Hematopoietic multipotent progenitor cell treated with erythropoietin and hydrocortisone succinate and interleukin-3 and kit ligand, for 17 days (in vitro differentiated cells): Measurements from ENCODE around the gene FBXL19.

Experiments
- DNase-seq: peaks from one replicate; pipeline ENCODE4 v3.0.0-alpha.2; 2015; ENCODE audit warnings: low spot score

The FBXL19 gene

DNA sequence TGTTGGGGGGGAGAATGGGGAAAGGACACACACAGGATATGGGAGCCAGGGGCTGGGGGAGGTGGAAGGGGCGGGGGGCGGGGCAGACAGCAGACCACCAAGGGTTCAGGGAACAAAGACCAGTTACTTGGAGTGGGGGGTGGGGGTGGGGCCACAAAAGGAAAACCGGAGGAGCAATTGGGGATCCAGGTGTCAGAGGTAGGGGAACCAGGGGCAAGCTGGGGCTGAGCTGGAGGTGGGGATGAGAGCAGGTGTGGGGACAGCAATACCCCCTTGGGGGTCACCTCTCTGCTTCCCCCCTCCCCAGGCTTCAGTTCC is 24.1 kb downstream of the FBXL19 start:
- no peak for DNase-seq

DNA sequence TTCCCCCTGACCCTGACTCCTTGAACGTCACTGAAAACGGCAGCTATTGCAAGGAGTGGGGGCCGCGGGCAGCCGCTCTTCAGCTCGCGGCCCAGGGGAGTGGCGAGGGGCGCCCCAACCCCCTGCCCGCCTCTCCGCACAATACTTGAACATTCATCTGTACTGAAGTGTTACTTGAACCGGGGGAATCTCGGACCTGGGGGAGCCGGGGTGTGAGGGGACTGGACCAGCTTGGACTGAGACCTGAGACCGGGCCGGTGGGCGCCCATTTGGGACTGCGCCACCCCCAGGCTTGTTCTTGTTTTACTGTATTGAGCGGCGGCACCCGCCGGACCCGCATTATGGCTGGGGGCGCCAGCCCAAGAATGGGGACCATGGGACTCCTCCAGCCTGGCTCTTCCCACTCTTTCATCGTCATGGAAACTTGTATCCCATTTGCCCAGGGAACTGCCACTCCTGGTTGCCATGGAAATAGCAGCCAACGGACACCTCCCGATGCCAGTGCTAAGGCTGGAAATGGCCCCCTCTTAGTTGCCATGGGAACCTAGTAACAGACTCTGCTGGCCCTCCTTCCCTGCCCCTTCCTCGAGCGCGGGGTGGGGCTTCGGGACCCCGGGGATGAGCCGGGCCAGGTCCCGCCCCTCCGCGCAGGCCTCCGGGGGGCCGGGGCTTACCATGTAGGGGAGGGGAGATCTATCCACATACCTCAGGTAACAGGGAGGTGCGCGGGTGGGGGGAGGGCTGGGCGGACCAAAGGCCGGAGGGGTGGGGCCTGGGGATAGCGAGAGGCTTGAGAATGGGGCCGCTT is 24.7 kb downstream of the FBXL19 start:
- DNase-seq = peak; percentile 40

DNA sequence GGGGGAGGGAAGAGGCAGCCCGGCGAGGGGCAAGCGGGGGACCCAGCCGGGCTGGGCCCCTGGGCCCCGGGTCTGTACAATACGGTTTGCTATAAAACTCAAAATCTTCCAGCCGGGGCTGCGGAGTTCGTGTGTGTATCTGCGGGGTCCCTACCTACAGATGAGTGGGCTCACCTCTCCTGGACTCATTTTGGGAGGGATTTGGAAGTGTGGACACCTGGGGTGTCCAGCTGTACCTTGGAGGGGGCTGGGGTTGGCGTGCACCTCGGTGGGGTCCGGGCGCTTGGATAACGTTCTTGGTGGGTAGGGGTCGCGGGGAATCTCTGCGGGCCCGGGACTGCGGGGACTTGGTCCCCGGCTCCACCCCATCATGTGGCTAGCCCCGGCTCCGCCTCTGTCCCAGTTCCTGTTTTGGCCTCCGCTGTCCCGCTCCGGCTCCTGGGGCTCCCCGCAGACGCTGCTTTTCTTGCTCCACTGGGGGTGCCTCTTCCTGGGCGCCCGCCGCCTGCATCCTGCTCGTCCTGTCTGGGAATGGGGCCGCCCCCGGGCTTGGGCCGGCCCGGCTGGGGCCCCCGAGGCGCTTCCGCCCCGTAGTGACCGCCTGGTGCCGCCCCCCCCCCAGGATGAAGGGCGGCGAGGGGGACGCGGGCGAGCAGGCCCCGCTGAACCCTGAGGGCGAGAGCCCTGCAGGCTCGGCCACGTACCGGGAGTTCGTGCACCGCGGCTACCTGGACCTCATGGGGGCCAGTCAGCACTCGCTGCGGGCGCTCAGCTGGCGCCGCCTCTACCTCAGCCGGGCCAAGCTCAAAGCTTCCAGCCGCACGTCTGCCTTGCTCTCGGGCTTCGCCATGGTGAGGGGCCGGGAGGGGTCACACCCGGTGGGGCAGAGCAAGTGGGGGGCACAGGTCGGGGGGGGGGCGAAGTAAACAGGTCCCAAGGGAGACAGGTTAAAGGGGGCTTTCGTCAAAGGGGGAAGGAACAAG is 25.6 kb downstream of the FBXL19 start, which contains the start of gene ORAI3:
Gene ORAI3 (plus strand): TSS at position 402 of the 983 bp plus-strand sequence. CDS start 222 bp downstream, at position 624.
- peak; percentile 52 for DNase-seq

DNA sequence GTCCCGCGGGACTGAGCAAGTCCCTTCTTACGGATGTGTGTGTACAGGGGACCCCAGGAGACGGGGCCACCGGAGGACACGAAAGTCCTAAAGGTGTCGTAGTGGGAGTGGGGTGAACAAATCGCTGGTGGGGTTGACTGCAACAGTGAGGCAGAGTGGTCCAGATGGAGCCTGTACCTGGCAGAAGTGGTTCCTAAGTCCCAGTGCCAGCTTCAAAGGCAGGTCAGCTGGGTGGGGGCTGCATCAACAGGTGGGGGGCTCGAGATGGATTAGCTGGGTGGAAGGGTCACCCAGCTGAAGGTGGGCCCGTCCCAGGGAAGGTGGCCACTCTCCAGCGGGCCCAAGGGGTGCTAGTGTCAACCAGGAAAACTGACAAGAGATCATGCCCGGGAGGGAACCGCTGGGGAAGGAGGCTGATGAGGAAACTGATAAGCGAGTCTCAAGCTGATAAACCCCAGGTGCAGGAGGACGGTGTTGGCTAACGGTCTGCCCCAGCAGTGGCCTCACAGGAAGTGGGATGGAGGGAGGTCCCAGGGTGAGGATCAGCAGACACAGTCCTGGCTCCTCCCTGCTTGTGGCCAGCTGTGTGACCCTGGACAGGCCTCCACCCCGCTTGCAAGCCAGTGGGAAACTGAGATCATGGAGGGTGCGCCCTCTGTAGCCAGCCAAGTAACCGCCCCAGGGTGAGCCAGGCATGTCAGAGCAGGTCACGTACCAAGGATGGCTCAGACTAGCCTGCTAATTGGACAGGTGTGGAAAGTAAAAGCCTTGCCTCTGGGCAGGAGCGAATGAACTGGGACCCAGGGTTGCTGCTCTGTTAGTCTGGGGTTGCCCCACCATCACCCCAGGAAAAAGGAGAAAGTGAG is 26.5 kb downstream of the FBXL19 start:
- peak; percentile 90 for DNase-seq

DNA sequence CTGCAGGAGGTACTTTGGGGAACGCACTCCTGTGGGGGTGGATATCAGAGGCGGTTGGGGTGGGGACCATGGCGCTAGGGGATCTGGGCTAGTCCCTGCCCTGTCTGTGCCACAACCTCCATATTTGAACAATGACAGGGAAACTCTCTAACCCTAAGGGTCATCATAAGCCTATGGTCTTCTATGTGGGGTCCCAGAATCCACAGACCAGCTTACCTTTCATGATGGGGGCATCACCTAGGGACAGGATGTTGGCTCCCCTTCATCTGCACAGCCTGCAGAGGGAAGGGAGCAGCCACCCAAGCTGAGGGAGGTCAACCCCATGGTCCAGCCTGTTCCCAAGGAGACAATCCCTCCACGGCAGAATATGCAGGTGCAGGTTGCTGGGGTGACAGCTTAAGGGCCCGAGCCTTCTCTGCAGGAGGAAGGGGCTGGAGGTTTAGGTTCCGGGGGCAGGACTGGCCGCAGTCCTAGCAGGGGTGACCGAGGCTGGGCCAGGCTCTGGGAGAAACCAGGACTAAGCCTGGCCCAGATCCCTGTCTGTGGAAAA is 27.2 kb downstream of the FBXL19 start:
- no peak for DNase-seq

DNA sequence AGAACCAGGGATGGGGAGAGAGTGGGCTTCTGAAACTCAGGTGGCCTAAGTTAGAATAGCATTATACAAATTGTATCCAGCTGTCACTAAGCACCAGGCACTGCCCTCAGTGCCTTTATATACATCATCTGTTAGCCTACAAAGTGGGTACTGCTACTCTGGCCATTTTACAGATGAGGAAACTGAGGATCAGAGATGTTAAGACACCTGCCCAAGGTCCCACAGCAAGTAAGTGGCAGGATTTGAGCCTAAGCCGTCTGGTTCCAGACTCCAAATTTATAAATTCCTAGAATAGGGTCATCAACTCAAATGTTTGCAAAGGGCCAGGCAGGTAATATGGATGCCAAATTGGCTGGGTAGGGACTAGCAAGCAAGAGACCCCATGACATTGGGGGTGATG is 27.8 kb downstream of the FBXL19 start:
- no peak for DNase-seq

DNA sequence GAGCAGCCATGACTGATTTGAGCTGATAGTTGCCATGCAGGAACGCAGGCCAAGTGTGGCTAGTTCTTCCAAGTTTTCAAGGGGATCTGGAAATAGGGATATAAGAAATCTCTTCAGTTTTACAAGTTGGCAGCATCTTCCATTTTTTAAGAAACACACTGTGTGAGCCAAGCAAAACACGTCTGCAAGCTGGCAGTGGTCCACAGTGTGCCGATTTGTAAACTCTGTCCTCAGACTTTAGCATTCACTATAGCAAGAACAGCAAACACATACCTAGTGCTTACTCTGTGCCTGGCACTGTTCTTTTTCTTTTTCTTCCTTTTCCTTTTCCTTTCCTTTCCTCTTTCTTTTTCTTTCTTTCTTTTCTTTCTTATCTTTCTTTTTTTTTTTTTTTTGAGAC is 28.4 kb downstream of the FBXL19 start:
- no peak for DNase-seq

DNA sequence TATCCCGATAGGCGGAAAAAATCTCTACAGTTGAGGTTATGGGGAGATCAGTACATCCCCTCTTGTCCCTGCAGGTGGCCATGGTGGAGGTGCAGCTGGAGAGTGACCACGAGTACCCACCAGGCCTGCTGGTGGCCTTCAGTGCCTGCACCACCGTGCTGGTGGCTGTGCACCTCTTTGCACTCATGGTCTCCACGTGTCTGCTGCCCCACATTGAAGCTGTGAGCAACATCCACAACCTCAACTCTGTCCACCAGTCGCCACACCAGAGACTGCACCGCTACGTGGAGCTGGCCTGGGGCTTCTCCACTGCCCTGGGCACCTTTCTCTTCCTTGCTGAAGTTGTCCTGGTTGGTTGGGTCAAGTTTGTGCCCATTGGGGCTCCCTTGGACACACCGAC is 29.7 kb downstream of the FBXL19 start:
- no peak for DNase-seq

DNA sequence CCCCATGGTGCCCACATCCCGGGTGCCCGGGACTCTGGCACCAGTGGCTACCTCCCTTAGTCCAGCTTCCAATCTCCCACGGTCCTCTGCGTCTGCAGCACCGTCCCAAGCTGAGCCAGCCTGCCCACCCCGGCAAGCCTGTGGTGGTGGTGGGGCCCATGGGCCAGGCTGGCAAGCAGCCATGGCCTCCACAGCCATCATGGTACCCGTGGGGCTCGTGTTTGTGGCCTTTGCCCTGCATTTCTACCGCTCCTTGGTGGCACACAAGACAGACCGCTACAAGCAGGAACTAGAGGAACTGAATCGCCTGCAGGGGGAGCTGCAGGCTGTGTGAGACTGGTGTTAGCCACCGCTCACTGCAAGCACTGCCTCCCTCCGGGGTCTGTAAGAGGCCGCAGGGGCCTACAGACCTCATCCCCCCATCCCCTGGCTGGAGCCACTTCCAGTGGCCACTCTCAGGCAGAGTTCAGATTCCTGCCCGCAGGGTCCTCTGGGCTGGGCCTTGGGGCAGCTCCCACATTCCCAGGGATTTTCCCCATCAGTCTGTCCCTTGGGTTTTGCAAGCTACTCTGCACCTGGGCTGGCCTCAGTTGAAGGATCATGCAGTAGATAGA is 30.2 kb downstream of the FBXL19 start:
- DNase-seq = peak; percentile 83

DNA sequence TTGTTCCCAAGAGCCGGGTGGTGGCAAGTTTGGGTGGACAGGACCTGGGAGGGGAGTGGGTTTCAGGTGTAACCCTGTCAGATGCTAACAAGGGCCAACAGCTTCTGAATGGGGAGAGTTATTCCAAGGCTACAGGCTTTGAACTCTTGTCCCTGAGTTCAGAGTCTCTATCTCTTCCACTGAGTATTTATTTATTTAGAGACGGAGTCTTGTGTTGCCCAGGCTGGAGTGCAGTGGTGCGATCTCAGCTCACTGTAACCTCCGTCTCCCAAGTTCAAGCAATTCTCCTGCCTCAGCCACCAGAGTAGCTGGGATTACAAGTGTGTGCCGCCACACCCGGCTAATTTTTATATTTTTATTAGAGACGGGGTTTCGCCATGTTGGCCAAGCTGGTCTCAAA is 31.6 kb downstream of the FBXL19 start:
- no peak for DNase-seq

DNA sequence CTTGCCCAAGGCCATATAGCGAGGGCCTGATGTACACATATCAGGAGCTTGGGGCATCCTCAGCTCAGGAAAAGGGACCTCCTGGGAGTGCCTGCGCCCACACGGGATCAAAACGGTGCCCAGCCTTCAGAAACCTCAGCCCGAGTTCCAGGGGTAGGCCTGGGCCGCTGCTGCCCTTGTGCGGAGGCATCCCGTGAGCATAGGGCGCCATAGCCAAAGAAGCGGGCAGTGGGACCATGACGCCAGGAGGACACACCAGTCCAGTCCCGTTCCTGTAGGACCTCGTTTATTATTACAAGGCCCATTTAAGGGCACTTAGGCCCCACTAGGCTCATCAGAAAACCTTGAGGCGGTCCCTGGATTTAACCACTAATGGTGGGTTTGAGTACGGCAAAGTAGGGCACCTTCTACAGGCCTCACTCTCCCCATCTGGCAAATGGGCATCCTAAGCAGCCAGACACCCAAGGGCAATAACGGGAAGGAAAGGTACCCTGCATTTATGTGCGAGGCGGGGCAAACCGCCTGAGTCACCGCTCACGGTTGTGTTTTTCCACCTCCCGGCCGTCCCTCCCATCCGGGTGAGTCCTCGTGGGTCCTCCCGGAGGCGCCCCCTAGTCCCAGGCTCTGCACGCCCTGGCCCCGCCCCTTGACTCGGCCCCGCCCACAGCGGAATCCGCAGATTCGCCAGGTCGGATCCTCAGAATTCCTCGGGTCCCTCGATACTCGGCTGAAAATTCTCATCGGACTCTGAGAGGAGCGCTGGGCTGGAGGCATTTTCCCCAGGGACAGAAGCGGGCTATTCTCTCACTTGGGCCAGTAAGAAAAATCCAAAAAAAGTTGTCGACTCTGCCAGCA is 33.5 kb downstream of the FBXL19 start:
- DNase-seq = peak; percentile 93

DNA sequence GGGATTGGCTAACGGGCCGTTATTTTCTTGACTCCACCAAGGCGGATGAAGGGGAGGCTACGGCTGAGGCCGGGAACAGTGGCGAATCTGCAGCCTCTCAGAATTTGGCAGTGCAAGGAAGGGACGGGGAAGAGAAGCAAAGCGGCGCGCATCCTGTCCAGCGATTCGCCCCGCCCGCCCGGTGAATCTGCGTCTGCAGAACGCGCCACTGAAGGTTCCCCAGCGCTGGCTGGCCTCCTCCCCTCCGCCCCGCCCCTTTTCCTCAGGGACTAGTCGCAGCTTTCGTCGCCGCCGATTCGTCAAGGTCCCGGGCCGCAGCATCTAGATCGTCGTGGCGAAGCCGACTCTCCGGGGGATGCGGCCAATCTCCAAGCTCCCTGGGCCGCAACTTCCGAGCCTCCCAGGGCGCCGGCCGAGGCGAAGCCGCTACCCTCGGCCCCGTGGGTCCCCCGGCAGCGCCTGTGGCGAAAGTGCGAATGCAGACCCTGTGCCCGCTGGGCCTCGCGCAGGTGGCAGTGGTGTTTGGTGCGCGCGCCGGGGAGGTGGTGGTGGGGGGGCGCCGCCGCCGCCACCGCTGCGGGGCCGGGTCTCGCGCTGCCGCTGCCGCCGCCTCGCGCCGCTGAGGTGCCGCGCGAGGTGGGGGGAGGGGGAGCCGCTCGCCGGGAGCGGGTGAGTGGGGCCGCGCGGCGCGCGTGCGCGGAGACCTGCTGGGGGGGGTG is 34.2 kb downstream of the FBXL19 start, which contains the start of gene SETD1A:
Gene SETD1A (plus strand): TSS at position 299 of the 719 bp plus-strand sequence. CDS start 978 bp downstream, outside the sequence.
- peak; percentile 94 for DNase-seq

DNA sequence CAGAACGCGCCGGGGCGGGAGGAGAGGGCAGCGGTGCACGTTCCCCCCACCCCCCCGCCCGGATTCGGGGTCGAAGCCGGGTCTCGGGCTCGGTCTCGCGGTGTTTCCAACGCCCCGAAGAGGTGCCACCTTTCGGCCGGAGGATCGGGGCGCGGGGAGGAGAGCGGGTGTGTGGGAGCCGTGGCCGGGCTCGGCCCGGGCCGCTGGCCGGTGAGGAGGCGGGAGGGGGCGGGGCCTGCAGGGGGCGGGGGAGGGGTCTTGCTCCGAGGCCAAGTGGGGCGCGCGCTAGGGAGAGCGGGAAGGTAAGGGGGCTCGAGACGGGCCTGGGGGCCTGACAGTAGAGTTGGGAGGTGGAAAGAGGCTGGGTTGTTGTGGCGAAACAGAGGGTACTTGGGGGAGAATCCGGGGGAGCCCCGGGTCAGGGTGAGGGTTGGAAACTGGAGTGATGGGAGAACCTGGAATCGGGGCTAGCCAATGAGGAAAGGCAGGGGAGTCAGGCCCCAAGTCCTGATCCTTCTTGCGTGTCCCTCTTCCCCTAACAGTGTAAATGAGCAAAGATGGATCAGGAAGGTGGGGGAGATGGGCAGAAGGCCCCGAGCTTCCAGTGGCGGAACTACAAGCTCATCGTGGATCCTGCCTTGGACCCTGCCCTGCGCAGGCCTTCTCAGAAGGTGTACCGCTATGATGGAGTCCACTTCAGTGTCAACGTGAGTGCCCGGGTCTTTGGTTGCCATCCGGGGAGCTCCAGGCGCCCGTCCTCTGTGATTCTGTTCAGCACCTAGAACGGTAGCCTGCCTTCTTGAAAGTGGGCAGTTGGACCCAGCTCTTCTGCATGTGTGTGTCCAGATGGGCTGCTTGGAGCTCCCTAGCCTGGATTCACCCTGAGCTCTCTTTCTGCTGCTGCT is 35.1 kb downstream of the FBXL19 start:
- DNase-seq = no peak

DNA sequence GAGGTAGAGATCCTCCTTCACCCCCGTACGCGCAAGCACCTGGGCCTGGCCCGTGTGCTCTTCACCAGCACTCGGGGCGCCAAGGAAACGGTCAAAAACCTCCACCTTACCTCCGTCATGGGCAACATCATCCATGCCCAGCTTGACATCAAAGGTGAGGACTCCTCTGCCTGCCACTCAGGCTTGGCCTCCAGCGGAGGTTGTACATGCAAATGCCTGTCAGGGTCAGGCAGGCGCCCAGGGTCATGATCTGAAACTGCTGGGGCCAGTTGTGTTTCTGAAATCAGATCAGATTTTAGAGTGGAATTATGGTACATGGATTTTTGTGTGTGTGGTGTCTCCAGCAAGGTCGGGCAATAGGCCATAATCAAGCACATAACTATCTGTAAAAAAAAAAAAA is 38.0 kb downstream of the FBXL19 start:
- DNase-seq = no peak

DNA sequence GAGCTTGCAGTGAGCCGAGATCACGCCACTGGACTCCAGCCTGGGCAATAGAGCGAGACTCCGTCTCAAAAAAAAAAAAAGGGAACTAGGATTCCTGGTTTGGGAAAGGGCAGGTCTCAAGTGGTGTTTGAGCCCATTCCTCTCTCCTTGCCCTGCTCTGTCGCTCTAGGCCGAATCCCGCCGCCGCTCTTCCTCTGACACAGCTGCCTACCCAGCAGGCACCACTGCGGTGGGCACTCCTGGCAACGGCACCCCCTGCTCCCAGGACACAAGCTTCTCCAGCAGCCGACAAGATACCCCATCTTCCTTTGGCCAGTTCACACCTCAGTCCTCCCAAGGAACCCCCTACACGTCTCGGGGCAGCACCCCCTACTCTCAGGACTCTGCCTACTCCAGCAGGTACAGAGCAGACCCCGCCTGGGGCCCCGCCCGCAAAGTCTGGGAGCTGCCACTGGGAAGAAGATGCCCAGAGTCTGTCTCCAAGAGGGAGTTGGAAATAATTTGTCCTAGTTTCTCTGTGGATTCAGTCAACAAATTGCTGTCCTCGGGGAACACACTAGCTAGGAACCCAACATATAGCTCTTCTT is 40.6 kb downstream of the FBXL19 start:
- no peak for DNase-seq

DNA sequence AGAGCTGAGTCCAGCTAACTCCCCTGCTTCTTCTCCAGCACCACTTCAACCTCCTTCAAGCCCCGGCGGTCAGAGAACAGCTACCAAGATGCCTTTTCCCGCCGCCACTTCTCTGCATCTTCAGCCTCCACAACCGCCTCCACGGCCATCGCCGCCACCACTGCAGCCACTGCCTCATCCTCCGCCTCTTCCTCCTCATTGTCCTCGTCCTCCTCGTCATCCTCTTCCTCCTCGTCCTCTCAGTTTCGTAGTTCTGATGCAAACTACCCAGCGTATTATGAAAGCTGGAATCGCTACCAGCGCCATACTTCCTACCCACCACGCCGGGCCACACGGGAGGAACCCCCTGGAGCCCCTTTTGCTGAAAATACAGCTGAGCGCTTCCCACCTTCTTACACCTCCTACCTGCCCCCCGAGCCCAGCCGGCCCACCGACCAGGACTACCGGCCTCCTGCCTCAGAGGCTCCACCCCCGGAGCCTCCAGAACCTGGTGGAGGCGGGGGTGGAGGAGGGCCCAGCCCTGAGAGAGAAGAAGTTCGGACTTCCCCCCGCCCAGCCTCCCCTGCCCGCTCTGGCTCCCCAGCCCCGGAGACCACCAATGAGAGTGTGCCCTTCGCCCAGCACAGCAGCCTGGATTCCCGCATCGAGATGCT is 41.3 kb downstream of the FBXL19 start:
- DNase-seq = no peak

DNA sequence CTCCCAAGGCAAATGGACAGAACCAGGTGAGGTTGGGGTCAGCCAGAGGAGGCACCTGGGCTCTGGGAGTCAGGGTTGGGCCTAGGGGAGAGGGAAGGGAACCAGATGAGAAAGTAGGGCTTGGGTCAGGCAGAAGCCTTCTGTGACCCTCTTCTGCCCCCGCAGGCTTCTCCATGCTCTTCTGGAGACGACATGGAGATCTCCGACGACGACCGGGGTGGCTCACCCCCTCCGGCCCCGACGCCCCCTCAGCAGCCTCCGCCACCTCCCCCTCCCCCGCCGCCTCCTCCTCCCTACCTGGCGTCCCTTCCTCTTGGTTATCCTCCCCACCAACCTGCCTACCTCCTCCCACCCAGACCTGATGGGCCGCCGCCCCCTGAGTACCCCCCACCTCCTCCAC is 42.1 kb downstream of the FBXL19 start:
- DNase-seq = no peak
